Measurements from ENCODE around the gene CD28. TPM values are rescaled to one million over a fixed set of nuclear protein-coding genes. Genes with fewer than 3 reads are reported as not detected.

The CD28 gene
- total RNA-seq, 2 donors from 2014 or later, result 0.05 to 0.51 TPM

DNA sequence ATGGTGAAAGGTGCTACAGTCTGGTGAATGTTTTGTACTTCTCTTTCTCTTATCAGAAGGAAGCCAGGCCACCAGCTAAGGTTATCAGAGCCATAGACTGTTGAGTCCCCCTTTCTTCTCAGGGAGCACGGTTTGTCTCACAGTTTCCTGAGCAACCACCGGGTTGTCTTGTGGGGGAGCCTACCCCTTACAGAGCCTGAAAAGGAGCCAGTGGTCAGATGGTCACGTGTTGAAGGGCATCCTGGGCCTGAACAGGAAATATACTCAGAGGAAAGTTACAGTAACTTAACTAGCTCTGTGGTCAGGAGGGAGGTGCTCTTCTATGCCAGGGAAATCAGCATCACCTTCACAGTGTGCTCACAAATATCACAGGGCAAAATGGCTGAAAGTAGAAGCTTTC, 11.6 kb downstream of the CD28 start:
- 69% methylated on average over 3 of the region's 3 CpGs for WGBS
- Histone ChIP-seq H3K4me1 (replicated peaks) (no peaks in the 10 kb centered on the region), H3K36me3 (no peaks in the 10 kb centered on the region)

GRCh38 chr2:203719456-203720410, 13.3 kb downstream of the CD28 start:
- Histone ChIP-seq H3K27me3 (replicated peaks; ENCODE audit: insufficient read depth) (no peaks in the 10 kb centered on the region), H3K36me3 (no peaks in the 10 kb centered on the region), H3K27ac (no peak overlapping the region), H3K4me1 (replicated peaks) (no peaks in the 10 kb centered on the region), H3K9me3 (no peaks in the 10 kb centered on the region), H3K4me3 (no peak overlapping the region)
- no peak for DNase-seq (ENCODE audit: low spot score)
- 63% methylated on average over 4 of the region's 4 CpGs for WGBS
- intact Hi-C loops (cut with DNase I), result no loop called here
- TF ChIP-seq CTCF (IDR thresholded peaks at IDR 0.05) (no peak), POLR2A (IDR thresholded peaks at IDR 0.05) (no peak), POLR2AphosphoS5 (IDR thresholded peaks at IDR 0.05) (no peak)

More for the DNA sequence above, 11.6 kb downstream of the CD28 start:
- no peak for DNase-seq (ENCODE audit: low spot score)
- H3K27me3 ChIP-seq (replicated peaks; ENCODE audit: insufficient read depth), result no peaks in the 10 kb centered on the region
- no peak overlapping the region for H3K4me3 ChIP-seq
- no peak for TF ChIP-seq POLR2A (IDR thresholded peaks at IDR 0.05)
- TF ChIP-seq POLR2AphosphoS5 (IDR thresholded peaks at IDR 0.05), result no peak
- no peak for TF ChIP-seq CTCF (IDR thresholded peaks at IDR 0.05)
- intact Hi-C loops (cut with DNase I), result no loop called here
- no peaks in the 10 kb centered on the region for H3K9me3 ChIP-seq
- no peak overlapping the region for H3K27ac ChIP-seq

DNA sequence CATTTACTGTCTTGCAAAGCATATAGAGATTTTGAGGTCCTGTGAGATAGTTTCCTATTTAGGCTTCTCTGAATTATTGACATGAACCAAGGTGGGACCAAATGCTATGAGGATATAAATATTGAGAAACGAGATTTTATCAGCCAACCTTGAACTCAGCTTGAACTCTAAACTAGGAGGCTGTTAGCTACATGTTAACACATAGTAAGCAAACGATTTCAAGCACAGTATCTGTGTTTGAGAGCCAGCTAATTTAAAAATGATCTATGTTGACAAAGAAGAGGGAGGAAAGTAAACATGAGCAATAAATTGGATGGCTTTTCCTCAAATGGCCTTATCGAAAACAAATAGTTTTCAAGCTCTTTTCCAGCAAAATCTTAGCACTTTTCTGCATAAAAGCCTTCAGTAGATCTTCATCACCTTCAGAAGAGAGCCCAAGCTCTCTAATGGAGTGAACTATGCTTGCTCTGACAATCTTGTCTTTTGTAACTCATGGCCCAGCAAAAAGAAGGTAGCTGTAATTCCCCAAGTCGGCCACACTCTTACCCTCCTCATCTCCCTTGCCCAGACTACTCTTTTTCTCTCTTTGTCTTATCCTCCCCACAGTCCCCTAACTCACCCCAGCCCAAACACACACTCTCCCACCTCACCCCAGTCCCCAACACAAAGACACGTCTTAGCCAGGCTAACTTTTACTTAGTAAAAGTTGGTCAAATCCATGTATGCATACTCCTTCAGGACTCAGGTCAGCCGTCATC, 14.7 kb downstream of the CD28 start:
- intact Hi-C loops (cut with DNase I), result no loop called here
- Histone ChIP-seq H3K27me3 (replicated peaks; ENCODE audit: insufficient read depth) (no peaks in the 10 kb centered on the region), H3K9me3 (no peaks in the 10 kb centered on the region), H3K27ac (peak overlapping the region in 1 of 2 donors; percentile 29), H3K36me3 (no peaks in the 10 kb centered on the region), H3K4me3 (no peak overlapping the region), H3K4me1 (replicated peaks) (no peaks in the 10 kb centered on the region)
- 52% methylated on average over 6 of the region's 6 CpGs for WGBS
- DNase-seq (ENCODE audit: low spot score), result no peak
- TF ChIP-seq CTCF (IDR thresholded peaks at IDR 0.05), result no peak
- no peak for TF ChIP-seq POLR2A (IDR thresholded peaks at IDR 0.05)
- no peak for TF ChIP-seq POLR2AphosphoS5 (IDR thresholded peaks at IDR 0.05)

- no peaks in the 10 kb centered on the region for H3K4me1 ChIP-seq (replicated peaks)
- TF ChIP-seq POLR2A (IDR thresholded peaks at IDR 0.05) (no peak), CTCF (IDR thresholded peaks at IDR 0.05) (no peak), POLR2AphosphoS5 (IDR thresholded peaks at IDR 0.05) (no peak)
- no peaks in the 10 kb centered on the region for H3K36me3 ChIP-seq
- 93% methylated on average over 3 of the region's 3 CpGs for WGBS
- H3K27me3 ChIP-seq (replicated peaks; ENCODE audit: insufficient read depth), result no peaks in the 10 kb centered on the region
- no peaks in the 10 kb centered on the region for H3K9me3 ChIP-seq
- DNase-seq (ENCODE audit: low spot score), result no peak
- peak overlapping the region in 1 of 2 donors; percentile 29 for H3K27ac ChIP-seq
- intact Hi-C loops (cut with DNase I), result no loop called here
- H3K4me3 ChIP-seq, result no peak overlapping the region
These were observed 15.4 kb downstream of the CD28 start for GRCh38 chr2:203721781-203722300.

Measured in prostate gland (tissue), 2 donors.